Upper lobe of right lung (tissue), 1 donor: ENCODE measurements around the gene ARHGEF28. TPM values are rescaled to one million over a fixed set of nuclear protein-coding genes. Genes with fewer than 3 reads are reported as not detected.
A peak's percentile ranks its signal among the peaks of the same experiment; 100 is the strongest.

ENCODE experiments used
- ATAC-seq: fragments of 200-7000 bp; cut with Tn5 transposase; one replicate; pipeline ENCODE4 v1.9.1; 2020; ENCODE audit warnings: mild to moderate bottlenecking, moderate library complexity
- DNase-seq: peaks from one replicate; pipeline ENCODE4 v3.0.0-alpha.2; 2020
- H3K27ac ChIP-seq: fragments of 200-600 bp; one replicate; pipeline ENCODE4 v1.8.0; 2022
- H3K27me3 ChIP-seq: fragments of 200-600 bp; one replicate; pipeline ENCODE4 v1.8.0; 2022; ENCODE audit warnings: mild to moderate bottlenecking
- H3K36me3 ChIP-seq: fragments of 200-600 bp; one replicate; pipeline ENCODE4 v1.8.0; 2022
- H3K4me1 ChIP-seq: fragments of 200-600 bp; one replicate; pipeline ENCODE4 v1.8.0; 2022
- H3K4me3 ChIP-seq: fragments of 200-600 bp; one replicate; pipeline ENCODE4 v1.8.0; 2022; ENCODE audit warnings: mild to moderate bottlenecking
- H3K9me3 ChIP-seq: fragments of 200-600 bp; one replicate; pipeline ENCODE4 v1.8.0; 2022
- intact Hi-C: fragments of 100-400 bp; cut with DNase I; formaldehyde crosslinking; loops from one replicate; pipeline ENCODE4 v1.11.0; 2022
- total RNA-seq: library from RNA; stranded (reverse); fragmentation: NEBNext Ultra II Directional; extraction: Animal tissue kit (Norgen Biotek cat#: 25700); gene quantifications from one replicate; pipeline ENCODE4 v1.2.1, GENCODE V29; 2021
- TF ChIP-seq, protein P1 (sequence below): fragments of 200-600 bp; IDR thresholded peaks from one replicate; pipeline ENCODE4 v1.8.0; 2022; ENCODE audit warnings: antibody characterized with exemption
- donor health status: DM: no; HTN: yes; CAD: no; lungs with severe emphysema.

ARHGEF28 gene
- total RNA-seq, 1 donor from 2014 or later, result 22.3 TPM

GRCh38 chr5:73623901-73624404, 2.0 kb upstream of the ARHGEF28 start:
- H3K27ac ChIP-seq, result no peak overlapping the region
- H3K4me3 ChIP-seq, result no peak overlapping the region
- peaks cover 7% of the 10 kb centered on the region for H3K4me1 ChIP-seq
- no peaks in the 10 kb centered on the region for H3K9me3 ChIP-seq
- TF ChIP-seq, protein P1, sequence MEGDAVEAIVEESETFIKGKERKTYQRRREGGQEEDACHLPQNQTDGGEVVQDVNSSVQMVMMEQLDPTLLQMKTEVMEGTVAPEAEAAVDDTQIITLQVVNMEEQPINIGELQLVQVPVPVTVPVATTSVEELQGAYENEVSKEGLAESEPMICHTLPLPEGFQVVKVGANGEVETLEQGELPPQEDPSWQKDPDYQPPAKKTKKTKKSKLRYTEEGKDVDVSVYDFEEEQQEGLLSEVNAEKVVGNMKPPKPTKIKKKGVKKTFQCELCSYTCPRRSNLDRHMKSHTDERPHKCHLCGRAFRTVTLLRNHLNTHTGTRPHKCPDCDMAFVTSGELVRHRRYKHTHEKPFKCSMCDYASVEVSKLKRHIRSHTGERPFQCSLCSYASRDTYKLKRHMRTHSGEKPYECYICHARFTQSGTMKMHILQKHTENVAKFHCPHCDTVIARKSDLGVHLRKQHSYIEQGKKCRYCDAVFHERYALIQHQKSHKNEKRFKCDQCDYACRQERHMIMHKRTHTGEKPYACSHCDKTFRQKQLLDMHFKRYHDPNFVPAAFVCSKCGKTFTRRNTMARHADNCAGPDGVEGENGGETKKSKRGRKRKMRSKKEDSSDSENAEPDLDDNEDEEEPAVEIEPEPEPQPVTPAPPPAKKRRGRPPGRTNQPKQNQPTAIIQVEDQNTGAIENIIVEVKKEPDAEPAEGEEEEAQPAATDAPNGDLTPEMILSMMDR, result no peak
- intact Hi-C loops, result no loop called here
- no peak for DNase-seq
- ATAC-seq, result no peak
- no peaks in the 10 kb centered on the region for H3K27me3 ChIP-seq
- H3K36me3 ChIP-seq, result no peaks in the 10 kb centered on the region

GRCh38 chr5:73624888-73625287, 1.1 kb upstream of the ARHGEF28 start:
- Histone ChIP-seq H3K36me3 (no peaks in the 10 kb centered on the region), H3K27me3 (no peaks in the 10 kb centered on the region), H3K4me3 (no peak overlapping the region), H3K27ac (no peak overlapping the region), H3K9me3 (no peaks in the 10 kb centered on the region), H3K4me1 (peaks cover 7% of the 10 kb centered on the region)
- DNase-seq, result no peak
- TF ChIP-seq, protein P1, result no peak
- no peak for ATAC-seq
- intact Hi-C loops, result no loop called here

GRCh38 chr5:73625372-73625943, 538 bp upstream of the ARHGEF28 start:
- no peaks in the 10 kb centered on the region for H3K36me3 ChIP-seq
- DNase-seq, result no peak
- peaks cover 7% of the 10 kb centered on the region for H3K4me1 ChIP-seq
- H3K27ac ChIP-seq, result peak overlapping the region; percentile 65
- intact Hi-C loops, result no loop called here
- TF ChIP-seq, protein P1, result no peak
- H3K9me3 ChIP-seq, result no peaks in the 10 kb centered on the region
- peak; percentile 72 for ATAC-seq
- no peaks in the 10 kb centered on the region for H3K27me3 ChIP-seq
- H3K4me3 ChIP-seq, result peak overlapping the region; percentile 72

DNA sequence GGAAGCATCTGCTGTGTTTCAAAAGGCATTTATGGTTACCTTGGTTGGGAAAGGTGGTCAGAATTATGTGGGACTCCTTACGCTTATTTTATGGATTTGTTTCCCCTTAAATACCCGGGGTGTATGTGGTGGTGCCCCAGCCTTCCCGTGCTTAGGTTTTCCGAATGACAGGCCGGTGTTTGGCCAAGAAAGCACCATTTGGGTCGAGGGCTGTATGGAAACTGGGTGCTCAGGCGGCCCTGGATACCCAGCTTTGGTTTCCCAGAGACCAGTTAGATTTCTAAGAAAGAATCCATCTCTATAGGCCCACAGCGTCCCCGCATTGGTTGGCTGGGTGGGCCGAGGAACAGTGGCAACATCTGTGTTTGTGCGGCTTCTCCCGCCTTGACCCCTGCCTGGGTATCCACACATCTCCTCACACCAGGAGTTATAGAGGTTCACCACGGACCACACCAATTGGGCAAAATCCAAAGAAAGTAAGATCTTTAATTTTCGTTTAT, 868 bp downstream of the ARHGEF28 start:
- Histone ChIP-seq H3K9me3 (no peaks in the 10 kb centered on the region), H3K27ac (peak overlapping the region; percentile 59), H3K27me3 (no peaks in the 10 kb centered on the region), H3K4me1 (peaks cover 7% of the 10 kb centered on the region), H3K36me3 (no peaks in the 10 kb centered on the region), H3K4me3 (peak overlapping the region; percentile 72)
- ATAC-seq (no peak), DNase-seq (no peak)
- TF ChIP-seq, protein P1, result no peak
- intact Hi-C loops, result no loop called here

DNA sequence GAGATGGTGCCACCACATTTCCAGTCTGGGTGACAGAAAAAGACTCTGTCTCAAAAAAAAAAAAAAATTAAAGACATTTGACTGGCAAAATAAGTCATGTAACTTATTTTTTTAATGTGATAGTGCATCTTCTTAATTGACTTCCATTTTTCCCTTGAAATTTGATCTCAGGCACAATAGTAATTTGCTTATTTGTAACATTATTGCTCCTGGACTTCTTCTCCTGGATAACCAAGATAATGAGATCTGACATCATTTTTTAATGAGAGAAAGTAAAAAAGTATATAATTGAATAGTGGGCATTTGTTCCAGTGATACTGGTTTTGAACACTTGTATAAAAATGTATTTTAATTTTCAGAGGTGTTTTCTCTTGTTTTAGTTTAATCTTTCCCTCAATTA, 3.5 kb downstream of the ARHGEF28 start:
- Histone ChIP-seq H3K36me3 (no peaks in the 10 kb centered on the region), H3K4me1 (peaks cover 7% of the 10 kb centered on the region), H3K9me3 (no peaks in the 10 kb centered on the region), H3K27ac (no peak overlapping the region), H3K27me3 (no peaks in the 10 kb centered on the region), H3K4me3 (no peak overlapping the region)
- no peak for DNase-seq
- TF ChIP-seq, protein P1, result no peak
- intact Hi-C loops, result no loop called here
- ATAC-seq, result no peak
